ENCODE results near the gene BMP10. TPM values are rescaled to one million over a fixed set of nuclear protein-coding genes. Genes with fewer than 3 reads are reported as not detected.

The BMP10 gene
- total RNA-seq, 1 donor from 2014 or later, result 6.1 TPM

- DNase-seq (ENCODE audit: low spot score) (no peak), ATAC-seq (no peak)
Observed at GRCh38 chr2:68825866-68826265, 45.3 kb downstream of the BMP10 start.

GRCh38 chr2:68824831-68825230 lies 46.4 kb downstream of the BMP10 start:
- DNase-seq (ENCODE audit: low spot score) (no peak), ATAC-seq (no peak)

GRCh38 chr2:68822207-68822872 lies 48.9 kb downstream of the BMP10 start:
- no peak for DNase-seq (ENCODE audit: low spot score)
- ATAC-seq, result no peak

GRCh38 chr2:68819556-68819955 lies 51.6 kb downstream of the BMP10 start:
- DNase-seq (ENCODE audit: low spot score) (no peak), ATAC-seq (no peak)

- DNase-seq (ENCODE audit: low spot score), result no peak
- ATAC-seq, result no peak
Observed at GRCh38 chr2:68817306-68817705, 53.9 kb downstream of the BMP10 start.

Other genes with a start within 250 kb of the BMP10 start
- 0.05 TPM for gene PROKR1, start 227.8 kb downstream of the BMP10 start, total RNA-seq
- 4.7 TPM for gene ARHGAP25, start 136.6 kb downstream of the BMP10 start, total RNA-seq
- not detected for gene GKN2, start 81.5 kb upstream of the BMP10 start, total RNA-seq
- not detected for gene GKN1, start 103.2 kb upstream of the BMP10 start, total RNA-seq
- 2.2 TPM for gene ANTXR1, start 141.8 kb upstream of the BMP10 start, total RNA-seq

Data from left lobe of liver (tissue), 2 donors.